Head of caudate nucleus (tissue), 42 donors: ENCODE results near the gene NAA16.
"Not testable (repeated sequence)": the region's sequence is repeated elsewhere in the genome, so short reads cannot be mapped to it uniquely, and the experiment has no call there.

ENCODE experiments used
- DNase-seq, 42 donors: peaks; one replicate each; pipeline versions ENCODE4 v3.0.0 to v3.0.0-alpha.2; 2020 to 2021; ENCODE audit warnings: mixed read lengths in 7 of 42
- intact Hi-C: fragments of 100-400 bp; cut with DNase I; formaldehyde crosslinking; loops from one replicate; pipeline ENCODE4 v1.15.0; 2022

Gene NAA16

DNA sequence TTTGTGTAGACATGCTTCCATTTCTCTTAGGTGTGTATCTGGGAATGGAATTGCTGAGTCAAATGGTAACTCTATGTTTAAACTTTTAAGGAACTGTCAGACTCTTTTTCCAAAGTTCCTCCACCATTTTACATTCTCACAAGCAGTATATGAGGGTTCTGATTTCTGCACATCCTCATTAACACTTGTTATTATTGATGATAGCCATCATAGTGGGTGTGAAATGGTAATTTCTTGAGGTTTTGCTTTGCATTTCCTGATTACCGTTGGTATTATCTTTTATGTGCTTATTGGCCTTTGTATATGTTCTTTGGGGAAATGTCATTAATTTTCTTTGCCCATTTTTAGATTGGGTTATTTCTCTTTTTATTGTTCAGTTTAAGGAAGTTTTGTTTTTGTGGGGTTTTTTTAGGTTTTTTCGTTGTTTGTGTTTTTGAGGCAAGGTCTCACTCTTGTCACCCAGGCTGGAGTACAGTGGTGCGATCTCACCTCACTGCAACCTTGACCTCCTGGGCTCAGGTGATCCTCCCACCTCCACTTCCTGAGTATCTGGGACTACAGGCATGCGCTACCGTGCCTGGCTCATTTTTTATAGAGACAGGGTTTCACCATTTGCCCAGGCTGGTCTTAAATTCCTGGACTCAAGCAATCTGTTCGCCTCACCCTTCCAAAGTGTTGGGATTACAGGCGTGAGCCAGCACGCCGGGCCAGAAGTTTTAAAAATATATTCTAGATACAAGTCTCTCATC lies 34.3 kb downstream of the NAA16 start:
- no peak for DNase-seq
- intact Hi-C loops, result no loop called here

GRCh38 chr13:41345914-41346589 lies 35.0 kb downstream of the NAA16 start:
- intact Hi-C loops, result no loop called here
- DNase-seq, result no peak

GRCh38 chr13:41352935-41353840 lies 42.1 kb downstream of the NAA16 start:
- intact Hi-C loops, result no loop called here
- DNase-seq, result peak in 18 of 42 donors; percentile 8 to 68 (median 30)

DNA sequence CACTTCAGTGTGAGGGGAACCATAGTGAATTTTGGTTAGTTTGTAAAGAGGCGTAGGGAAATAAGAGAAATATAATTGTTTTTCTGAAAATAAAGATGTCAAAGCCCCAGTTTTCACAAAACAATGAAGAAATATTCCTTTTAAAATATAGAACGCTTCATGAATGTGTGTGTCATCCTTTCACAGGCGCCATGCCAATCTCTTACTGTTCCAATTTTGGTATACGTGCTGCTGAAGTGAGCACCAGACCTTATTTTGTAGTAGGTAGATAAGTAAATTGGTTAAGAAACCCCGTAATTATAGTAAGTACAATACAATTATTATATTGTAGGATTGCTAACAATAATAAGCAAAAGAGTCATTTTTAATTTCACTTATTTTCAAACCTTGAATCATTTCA lies 43.3 kb downstream of the NAA16 start:
- no peak for DNase-seq
- intact Hi-C loops, result no loop called here

GRCh38 chr13:41356385-41356648 lies 45.2 kb downstream of the NAA16 start:
- intact Hi-C loops, DNase-seq: not testable (repeated sequence)

GRCh38 chr13:41356786-41357185 lies 45.7 kb downstream of the NAA16 start:
- DNase-seq, result no peak
- intact Hi-C loops, result no loop called here

DNA sequence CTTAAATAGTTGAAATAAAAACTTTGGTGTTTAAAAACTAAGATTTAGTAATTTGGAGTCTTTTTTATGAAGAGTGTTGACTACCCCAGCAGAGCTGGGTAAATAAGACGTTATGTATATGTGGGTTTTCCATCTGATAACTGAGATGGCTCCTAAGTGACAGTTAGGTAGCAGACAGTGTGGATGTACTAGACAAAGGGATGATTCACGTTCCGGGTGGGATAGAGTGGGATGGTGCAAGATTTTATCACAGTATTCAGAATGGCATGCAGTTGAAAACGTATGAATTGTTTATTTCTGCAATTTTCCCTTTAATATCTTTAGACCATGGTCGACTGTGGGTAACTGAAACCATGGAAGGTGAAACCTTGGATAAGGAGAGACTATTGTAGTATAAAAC lies 50.4 kb downstream of the NAA16 start:
- intact Hi-C loops, result no loop called here
- peak in 1 of 42 donors; percentile 10 for DNase-seq

DNA sequence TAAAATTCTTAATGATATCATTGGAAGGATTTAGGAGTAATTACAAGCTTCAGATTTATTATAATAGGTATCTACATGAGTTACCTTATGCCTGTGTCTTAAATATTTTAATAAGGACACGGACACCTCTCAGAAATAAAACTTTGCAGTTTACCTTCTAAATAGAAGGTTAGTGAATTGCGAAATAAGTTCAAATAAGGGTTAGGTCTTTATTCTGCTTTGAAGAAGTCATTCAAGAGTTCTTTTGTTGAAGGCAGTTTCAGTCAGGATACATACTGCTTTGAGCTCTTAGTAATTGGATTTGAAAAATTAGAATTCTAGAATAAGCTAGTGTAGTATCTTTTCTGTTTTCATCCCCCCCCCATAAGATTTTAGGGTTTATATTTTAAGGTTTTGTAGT lies 53.0 kb downstream of the NAA16 start:
- DNase-seq, result no peak
- intact Hi-C loops, result no loop called here

DNA sequence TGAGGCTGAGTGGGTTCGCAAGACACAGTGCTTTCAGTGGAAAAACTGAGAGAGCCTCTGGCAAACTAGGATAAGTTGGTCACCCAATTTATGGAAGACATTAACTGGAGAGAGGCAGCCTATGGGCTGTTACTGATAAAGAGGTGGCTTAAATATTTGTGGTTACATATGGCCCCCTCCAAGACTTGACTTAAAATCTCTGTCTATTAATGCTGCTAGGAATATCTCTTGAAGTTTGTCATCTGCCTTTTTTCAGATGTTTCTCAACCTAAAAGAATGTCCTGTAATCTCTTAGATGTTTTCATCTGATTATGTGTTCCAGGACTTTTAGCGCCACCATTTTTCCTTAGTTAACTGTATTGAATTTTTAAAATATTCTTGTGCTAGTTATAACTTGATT lies 54.6 kb downstream of the NAA16 start:
- DNase-seq, result no peak
- intact Hi-C loops, result no loop called here

DNA sequence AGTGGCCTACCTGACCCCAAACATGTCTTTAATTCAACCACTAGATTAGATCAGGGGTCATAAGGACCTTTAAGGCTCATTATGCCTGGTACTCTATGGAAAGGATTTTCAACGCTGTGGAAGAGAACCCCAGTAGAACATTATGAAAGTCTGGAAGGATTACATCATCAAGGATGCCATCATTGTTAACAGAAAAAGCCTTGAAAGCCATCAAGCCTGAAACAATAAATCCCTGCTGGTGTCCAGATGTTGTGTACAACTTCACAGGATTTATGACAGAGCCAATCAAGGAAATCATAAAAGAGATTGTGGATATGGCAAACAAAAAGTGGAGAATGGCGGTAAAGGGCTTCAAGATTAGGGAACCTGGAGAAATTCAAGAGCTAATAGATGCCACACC lies 59.7 kb downstream of the NAA16 start:
- intact Hi-C loops, result no loop called here
- no peak for DNase-seq

- no peak for DNase-seq
- intact Hi-C loops, result no loop called here
Measured at GRCh38 chr13:41377446-41377845, 66.4 kb downstream of the NAA16 start.

DNA sequence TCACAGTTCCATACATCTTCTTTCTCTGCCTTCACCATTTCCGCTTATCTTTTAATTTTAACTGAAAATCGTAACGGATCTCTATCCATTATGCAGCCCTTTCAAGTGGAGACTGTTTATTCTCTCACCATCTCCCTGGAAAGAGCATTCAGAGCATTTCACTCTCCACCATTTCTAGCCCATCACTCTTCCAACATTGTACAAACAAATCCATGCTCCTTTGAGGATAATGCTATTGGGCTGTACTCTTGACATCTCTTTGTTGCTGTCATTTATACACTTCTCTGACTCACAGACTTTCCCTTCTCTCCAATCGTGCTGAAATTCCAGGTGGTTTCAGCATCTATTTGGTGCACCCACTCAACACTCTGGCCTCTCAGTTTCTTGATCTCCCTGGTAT lies 71.4 kb downstream of the NAA16 start:
- intact Hi-C loops, result no loop called here
- DNase-seq, result no peak

DNA sequence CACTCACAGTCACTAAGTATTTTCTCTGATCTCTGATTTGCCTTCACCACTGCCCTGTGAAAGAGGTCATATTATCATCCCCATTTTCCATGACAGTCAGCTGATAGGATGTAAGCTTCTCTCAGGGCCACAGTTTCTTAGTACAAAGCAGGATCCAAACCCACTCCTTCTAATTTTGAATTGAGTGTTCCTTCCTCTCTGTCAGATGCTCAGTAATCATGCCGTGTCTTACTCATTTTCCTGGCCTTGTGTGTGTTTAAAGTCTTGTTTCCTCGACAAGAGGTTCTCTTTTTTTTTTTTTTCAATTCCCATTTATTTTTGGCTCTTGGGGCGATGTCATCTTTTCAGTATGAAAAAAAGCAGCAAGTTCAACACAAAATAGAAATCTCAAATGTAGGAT lies 72.3 kb downstream of the NAA16 start:
- DNase-seq, result peak in 7 of 42 donors; percentile 11 to 56 (median 27)
- intact Hi-C loops, result no loop called here

DNA sequence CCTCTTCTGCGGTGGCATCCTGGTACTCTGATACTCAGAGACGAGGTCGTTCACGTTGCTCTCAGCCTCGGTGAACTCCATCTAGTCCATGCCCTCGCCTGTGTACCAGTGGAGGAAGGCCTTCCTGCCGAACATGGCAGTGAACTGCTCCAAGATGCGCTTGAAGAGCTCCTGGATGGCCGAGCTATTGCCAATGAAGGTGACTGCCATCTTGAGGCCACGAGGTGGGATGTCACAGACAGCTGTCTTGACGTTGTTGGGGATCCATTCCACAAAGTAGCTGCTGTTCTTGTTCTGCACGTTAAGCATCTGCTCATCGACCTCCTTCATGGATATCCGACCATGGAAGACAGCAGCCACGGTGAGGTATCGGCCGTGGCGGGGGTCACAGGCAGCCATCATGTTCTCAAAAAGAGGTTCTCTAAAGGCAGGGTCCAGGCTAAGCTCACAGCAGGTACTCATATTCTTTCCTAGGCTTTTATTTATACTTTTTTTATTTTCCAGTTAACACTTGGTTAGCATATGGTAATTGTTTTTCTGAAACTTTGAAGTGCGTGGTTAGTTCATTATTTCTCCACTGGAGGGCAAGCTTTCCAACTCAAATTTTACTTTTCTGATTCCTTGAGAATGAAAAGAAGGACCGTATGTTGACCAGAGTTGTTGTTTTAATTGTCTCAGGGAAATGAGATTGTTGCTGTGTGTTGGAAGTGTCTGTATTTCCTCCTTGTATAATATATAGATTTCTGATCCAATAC lies 73.9 kb downstream of the NAA16 start:
- intact Hi-C loops, result no loop called here
- no peak for DNase-seq

DNA sequence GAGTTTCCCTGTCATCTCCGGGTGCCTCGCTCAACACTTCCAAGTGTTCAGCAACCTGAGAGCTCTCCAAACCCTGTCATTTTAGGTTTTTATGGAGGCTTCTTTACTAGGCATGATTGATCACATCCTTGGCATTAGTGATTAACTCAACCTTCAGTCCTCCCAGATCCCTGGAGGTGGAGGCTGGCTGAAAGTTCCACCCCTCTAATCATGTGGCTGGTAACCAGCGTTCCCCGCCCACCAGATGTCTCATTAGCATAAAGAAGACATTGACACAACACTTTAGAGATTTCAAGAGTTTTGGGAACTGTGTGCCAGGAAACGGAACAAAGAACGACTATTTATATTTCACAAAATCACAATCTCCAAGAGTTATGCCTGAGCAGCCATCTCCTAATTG lies 75.1 kb downstream of the NAA16 start:
- DNase-seq, result peak in 39 of 42 donors; percentile 16 to 80 (median 51)
- intact Hi-C loops, result no loop called here

GRCh38 chr13:41387576-41387975 lies 76.5 kb downstream of the NAA16 start:
- no peak for DNase-seq
- intact Hi-C loops, result no loop called here

DNA sequence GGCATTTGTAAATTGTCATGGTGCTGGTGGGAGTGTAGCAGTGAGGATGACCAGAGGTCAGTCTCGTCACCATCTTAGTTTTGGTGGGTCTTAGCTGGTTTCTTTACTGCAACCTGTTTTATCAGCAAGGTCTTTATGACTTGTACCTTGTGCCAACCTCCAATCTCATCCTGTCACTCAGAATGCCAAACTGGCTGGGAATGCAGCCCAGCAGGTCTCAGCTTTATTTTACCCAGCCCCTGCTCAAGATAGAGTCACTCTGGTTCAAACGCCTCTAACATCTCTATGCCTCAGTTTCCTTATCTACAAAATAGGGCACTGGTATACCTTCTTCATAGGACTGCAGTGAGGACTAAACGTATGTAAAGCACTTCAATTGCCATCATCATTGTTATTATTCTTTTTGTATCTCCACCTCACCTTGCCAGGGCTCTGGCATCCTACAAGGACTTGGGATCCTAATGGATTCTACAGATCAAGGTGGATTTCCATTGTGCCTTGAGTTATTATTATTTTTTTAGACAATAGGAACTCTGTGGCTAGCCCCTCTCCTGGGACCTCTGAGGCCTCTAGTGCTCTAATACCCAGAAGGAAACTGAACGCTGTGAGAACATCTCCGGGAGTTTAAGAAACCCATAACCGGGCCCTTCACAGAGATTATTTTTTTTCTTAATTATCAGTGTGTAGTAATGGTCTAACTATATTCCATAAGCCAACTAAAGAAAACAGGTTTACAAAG lies 77.2 kb downstream of the NAA16 start:
- intact Hi-C loops, result no loop called here
- no peak for DNase-seq

GRCh38 chr13:41389580-41389979 lies 78.5 kb downstream of the NAA16 start:
- no peak for DNase-seq
- intact Hi-C loops, result no loop called here

DNA sequence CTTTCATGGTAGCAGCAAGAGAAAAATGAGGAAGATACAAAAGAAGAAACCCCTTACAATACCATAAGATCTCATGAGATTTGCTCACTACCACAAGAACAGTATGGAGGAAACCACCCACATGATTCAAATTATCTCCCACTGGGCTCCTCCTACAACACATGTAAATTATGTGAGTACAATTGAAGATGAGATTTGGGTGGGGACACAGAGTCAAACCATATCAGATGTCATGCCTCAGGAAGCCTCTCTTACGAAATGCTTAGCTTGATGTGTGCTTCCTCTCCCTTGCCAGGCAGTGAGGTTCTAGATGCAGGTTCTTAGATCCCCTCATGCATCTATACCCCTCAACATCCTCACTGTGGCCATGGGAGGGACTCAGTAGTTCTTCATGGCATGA lies 83.1 kb downstream of the NAA16 start:
- no peak for DNase-seq
- intact Hi-C loops, result no loop called here
